NCI-H446 (cell line): Measurements from ENCODE around the gene CDYL.
"Not testable (repeated sequence)": the region's sequence is repeated elsewhere in the genome, so short reads cannot be mapped to it uniquely, and the experiment has no call there.

ENCODE experiments used
- DNase-seq, 2 experiments: peaks; one replicate each; lab custom pipeline; 2025; lab: John Stamatoyannopoulos, UW

Gene CDYL

GRCh38 chr6:4803343-4803744 lies 27.1 kb downstream of the CDYL start:
- no peak for DNase-seq

- no peak for DNase-seq
Measured at GRCh38 chr6:4804095-4804494, 27.9 kb downstream of the CDYL start.

GRCh38 chr6:4805553-4806336 lies 29.5 kb downstream of the CDYL start:
- no peak for DNase-seq

- no peak for DNase-seq
Measured at GRCh38 chr6:4806337-4806725, 30.1 kb downstream of the CDYL start.

GRCh38 chr6:4806791-4807190 lies 30.6 kb downstream of the CDYL start:
- DNase-seq, result no peak

- no peak for DNase-seq
Measured at GRCh38 chr6:4808396-4808795, 32.2 kb downstream of the CDYL start.

- no peak for DNase-seq
Measured at GRCh38 chr6:4809999-4810918, 34.1 kb downstream of the CDYL start.

GRCh38 chr6:4812068-4812467 lies 35.9 kb downstream of the CDYL start:
- DNase-seq, result no peak

GRCh38 chr6:4813055-4813454 lies 36.9 kb downstream of the CDYL start:
- no peak for DNase-seq

- no peak for DNase-seq
Measured at GRCh38 chr6:4814212-4814611, 38.0 kb downstream of the CDYL start.

GRCh38 chr6:4814987-4815386 lies 38.8 kb downstream of the CDYL start:
- DNase-seq, result no peak

- DNase-seq, result no peak
Measured at GRCh38 chr6:4815584-4815983, 39.4 kb downstream of the CDYL start.

- DNase-seq, result no peak
Measured at GRCh38 chr6:4816904-4817303, 40.7 kb downstream of the CDYL start.

- no peak for DNase-seq
Measured at GRCh38 chr6:4817551-4817950, 41.3 kb downstream of the CDYL start.

GRCh38 chr6:4818272-4818938 lies 42.2 kb downstream of the CDYL start:
- no peak for DNase-seq

- DNase-seq, result no peak
Measured at GRCh38 chr6:4819706-4820283, 43.6 kb downstream of the CDYL start.

GRCh38 chr6:4820704-4821276 lies 44.6 kb downstream of the CDYL start:
- no peak for DNase-seq

GRCh38 chr6:4822476-4822875 lies 46.3 kb downstream of the CDYL start:
- DNase-seq, result no peak

- DNase-seq, result no peak
Measured at GRCh38 chr6:4828187-4828698, 52.0 kb downstream of the CDYL start.

- DNase-seq, result no peak
Measured at GRCh38 chr6:4829089-4829488, 52.9 kb downstream of the CDYL start.

GRCh38 chr6:4835540-4835939 lies 59.3 kb downstream of the CDYL start:
- DNase-seq, result not testable (repeated sequence)

GRCh38 chr6:4840169-4840568 lies 64.0 kb downstream of the CDYL start:
- DNase-seq, result no peak
